Lower lobe of right lung (tissue), 2 donors: ENCODE data around the gene FARP2. TPM values are rescaled to one million over a fixed set of nuclear protein-coding genes. Genes with fewer than 3 reads are reported as not detected.

ENCODE experiments used
- ATAC-seq, 2 donors: fragments of 200-7000 bp; cut with Tn5 transposase; one replicate each; pipeline ENCODE4 v1.9.1; 2020 to 2022; ENCODE audit warnings: mild to moderate bottlenecking in 2 of 2, moderate library complexity in 2 of 2
- DNase-seq: peaks from one replicate; pipeline ENCODE4 v3.0.0-alpha.2; 2020
- H3K27ac ChIP-seq: fragments of 200-600 bp; one replicate; pipeline ENCODE4 v1.8.0; 2022
- H3K27me3 ChIP-seq: fragments of 200-600 bp; one replicate; pipeline ENCODE4 v1.8.0; 2022; ENCODE audit warnings: low read depth
- H3K36me3 ChIP-seq: fragments of 200-600 bp; one replicate; pipeline ENCODE4 v1.8.0; 2022; ENCODE audit warnings: mild to moderate bottlenecking
- H3K4me1 ChIP-seq: fragments of 200-600 bp; one replicate; pipeline ENCODE4 v1.8.0; 2022
- H3K4me3 ChIP-seq: fragments of 200-600 bp; one replicate; pipeline ENCODE4 v1.8.0; 2022; ENCODE audit warnings: mild to moderate bottlenecking
- H3K9me3 ChIP-seq: fragments of 200-600 bp; one replicate; pipeline ENCODE4 v1.8.0; 2022
- intact Hi-C: fragments of 100-400 bp; cut with DNase I; formaldehyde crosslinking; loops from one replicate; pipeline ENCODE4 v1.11.0; 2022
- total RNA-seq: library from RNA; stranded (reverse); fragmentation: NEBNext Ultra II Directional; extraction: Animal tissue kit (Norgen Biotek cat#: 25700); gene quantifications from one replicate; pipeline ENCODE4 v1.2.1, GENCODE V29; 2021
- TF ChIP-seq, protein P1 (sequence below): fragments of 200-600 bp; IDR thresholded peaks from one replicate; pipeline ENCODE4 v1.8.0; 2022; ENCODE audit warnings: antibody characterized with exemption, mild to moderate bottlenecking
- donor health status: DM: no; HTN: yes; CAD: no; lungs with severe emphysema.

FARP2 gene
- total RNA-seq, 1 donor from 2014 or later: 42.4 TPM

- H3K4me1 ChIP-seq: peaks cover 25% of the 10 kb centered on the region
- H3K4me3 ChIP-seq: no peak overlapping the region
- no peaks in the 10 kb centered on the region for H3K9me3 ChIP-seq
- peaks cover 74% of the 10 kb centered on the region for H3K36me3 ChIP-seq
- intact Hi-C loops: no loop called here
- DNase-seq (no peak), ATAC-seq (no peak)
- no peaks in the 10 kb centered on the region for H3K27me3 ChIP-seq
- H3K27ac ChIP-seq: no peak overlapping the region
- TF ChIP-seq, protein P1, sequence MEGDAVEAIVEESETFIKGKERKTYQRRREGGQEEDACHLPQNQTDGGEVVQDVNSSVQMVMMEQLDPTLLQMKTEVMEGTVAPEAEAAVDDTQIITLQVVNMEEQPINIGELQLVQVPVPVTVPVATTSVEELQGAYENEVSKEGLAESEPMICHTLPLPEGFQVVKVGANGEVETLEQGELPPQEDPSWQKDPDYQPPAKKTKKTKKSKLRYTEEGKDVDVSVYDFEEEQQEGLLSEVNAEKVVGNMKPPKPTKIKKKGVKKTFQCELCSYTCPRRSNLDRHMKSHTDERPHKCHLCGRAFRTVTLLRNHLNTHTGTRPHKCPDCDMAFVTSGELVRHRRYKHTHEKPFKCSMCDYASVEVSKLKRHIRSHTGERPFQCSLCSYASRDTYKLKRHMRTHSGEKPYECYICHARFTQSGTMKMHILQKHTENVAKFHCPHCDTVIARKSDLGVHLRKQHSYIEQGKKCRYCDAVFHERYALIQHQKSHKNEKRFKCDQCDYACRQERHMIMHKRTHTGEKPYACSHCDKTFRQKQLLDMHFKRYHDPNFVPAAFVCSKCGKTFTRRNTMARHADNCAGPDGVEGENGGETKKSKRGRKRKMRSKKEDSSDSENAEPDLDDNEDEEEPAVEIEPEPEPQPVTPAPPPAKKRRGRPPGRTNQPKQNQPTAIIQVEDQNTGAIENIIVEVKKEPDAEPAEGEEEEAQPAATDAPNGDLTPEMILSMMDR: no peak
Measured at GRCh38 chr2:241352227-241352626, 3.9 kb upstream of the FARP2 start.

GRCh38 chr2:241354668-241355658 lies 1.1 kb upstream of the FARP2 start:
- Histone ChIP-seq H3K36me3 (peaks cover 47% of the 10 kb centered on the region), H3K4me3 (peak overlapping the region; percentile 45), H3K4me1 (peaks cover 50% of the 10 kb centered on the region), H3K27ac (peak overlapping the region; percentile 75), H3K9me3 (no peaks in the 10 kb centered on the region), H3K27me3 (no peaks in the 10 kb centered on the region)
- intact Hi-C loops: no loop called here
- TF ChIP-seq, protein P1: no peak
- DNase-seq (peak; percentile 96), ATAC-seq (peak; percentile 68 to 71)

DNA sequence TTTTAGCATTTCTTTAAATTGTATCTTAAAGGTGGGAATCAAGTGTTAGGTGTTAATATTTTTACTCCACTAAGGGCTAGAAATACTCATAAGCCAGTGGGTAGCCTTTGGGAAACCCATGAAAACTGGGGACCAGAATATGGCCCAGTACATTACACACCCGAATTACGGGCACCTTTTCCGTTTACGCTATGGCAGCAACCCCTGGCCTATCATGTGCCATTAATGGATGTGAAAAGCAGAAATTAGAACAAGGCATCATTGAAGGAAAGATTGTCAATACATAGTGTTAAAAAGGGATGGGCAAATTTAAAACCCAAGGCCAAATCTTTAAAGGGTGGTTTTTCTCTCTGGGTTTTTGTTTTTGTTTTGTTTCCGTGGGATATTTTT lies 781 bp downstream of the FARP2 start:
- H3K9me3 ChIP-seq: no peaks in the 10 kb centered on the region
- TF ChIP-seq, protein P1: no peak
- no peaks in the 10 kb centered on the region for H3K27me3 ChIP-seq
- DNase-seq: no peak
- ATAC-seq: no peak
- H3K27ac ChIP-seq: peak overlapping the region; percentile 89
- H3K36me3 ChIP-seq: peaks cover 28% of the 10 kb centered on the region
- intact Hi-C loops: no loop called here
- H3K4me3 ChIP-seq: peak overlapping the region; percentile 72
- H3K4me1 ChIP-seq: peaks cover 42% of the 10 kb centered on the region

DNA sequence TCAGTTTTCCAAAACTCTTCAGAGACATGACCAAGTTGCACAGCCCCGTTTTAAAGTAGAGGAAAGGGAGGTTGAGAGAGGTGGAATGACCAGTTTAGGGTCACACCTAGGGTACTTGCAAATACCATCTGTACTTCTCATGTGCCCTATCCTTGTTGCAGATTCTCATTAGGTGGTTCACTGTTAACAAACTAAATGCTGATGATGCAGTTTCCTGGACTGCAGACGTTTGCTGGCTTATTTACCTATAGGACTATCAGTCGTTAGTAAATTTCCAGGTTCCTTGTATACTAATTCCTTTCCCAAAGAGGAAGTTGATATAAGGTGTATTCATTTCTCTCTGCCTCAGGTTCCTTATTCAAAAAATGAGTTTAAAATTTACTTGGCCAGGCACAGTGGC lies 1.4 kb downstream of the FARP2 start:
- intact Hi-C loops: no loop called here
- no peak overlapping the region for H3K27ac ChIP-seq
- DNase-seq (no peak), ATAC-seq (no peak)
- TF ChIP-seq, protein P1: no peak
- peaks cover 21% of the 10 kb centered on the region for H3K36me3 ChIP-seq
- H3K27me3 ChIP-seq: no peaks in the 10 kb centered on the region
- H3K9me3 ChIP-seq: no peaks in the 10 kb centered on the region
- peak overlapping the region; percentile 72 for H3K4me3 ChIP-seq
- peaks cover 43% of the 10 kb centered on the region for H3K4me1 ChIP-seq

GRCh38 chr2:241358470-241358869 lies 2.4 kb downstream of the FARP2 start:
- TF ChIP-seq, protein P1: no peak
- Histone ChIP-seq H3K9me3 (no peaks in the 10 kb centered on the region), H3K27ac (no peak overlapping the region), H3K4me1 (peaks cover 52% of the 10 kb centered on the region), H3K27me3 (no peaks in the 10 kb centered on the region), H3K4me3 (peak overlapping the region; percentile 72), H3K36me3 (peaks cover 12% of the 10 kb centered on the region)
- DNase-seq (no peak), ATAC-seq (no peak)
- intact Hi-C loops: no loop called here
